ENCODE data around the gene LSG1. TPM values are rescaled to one million over a fixed set of nuclear protein-coding genes. Genes with fewer than 3 reads are reported as not detected.

Gene LSG1
- 21.0 TPM for polyA plus RNA-seq (2013, experiment 1 of 2)
- 19.0 TPM for polyA plus RNA-seq (2013, experiment 2 of 2)

DNA sequence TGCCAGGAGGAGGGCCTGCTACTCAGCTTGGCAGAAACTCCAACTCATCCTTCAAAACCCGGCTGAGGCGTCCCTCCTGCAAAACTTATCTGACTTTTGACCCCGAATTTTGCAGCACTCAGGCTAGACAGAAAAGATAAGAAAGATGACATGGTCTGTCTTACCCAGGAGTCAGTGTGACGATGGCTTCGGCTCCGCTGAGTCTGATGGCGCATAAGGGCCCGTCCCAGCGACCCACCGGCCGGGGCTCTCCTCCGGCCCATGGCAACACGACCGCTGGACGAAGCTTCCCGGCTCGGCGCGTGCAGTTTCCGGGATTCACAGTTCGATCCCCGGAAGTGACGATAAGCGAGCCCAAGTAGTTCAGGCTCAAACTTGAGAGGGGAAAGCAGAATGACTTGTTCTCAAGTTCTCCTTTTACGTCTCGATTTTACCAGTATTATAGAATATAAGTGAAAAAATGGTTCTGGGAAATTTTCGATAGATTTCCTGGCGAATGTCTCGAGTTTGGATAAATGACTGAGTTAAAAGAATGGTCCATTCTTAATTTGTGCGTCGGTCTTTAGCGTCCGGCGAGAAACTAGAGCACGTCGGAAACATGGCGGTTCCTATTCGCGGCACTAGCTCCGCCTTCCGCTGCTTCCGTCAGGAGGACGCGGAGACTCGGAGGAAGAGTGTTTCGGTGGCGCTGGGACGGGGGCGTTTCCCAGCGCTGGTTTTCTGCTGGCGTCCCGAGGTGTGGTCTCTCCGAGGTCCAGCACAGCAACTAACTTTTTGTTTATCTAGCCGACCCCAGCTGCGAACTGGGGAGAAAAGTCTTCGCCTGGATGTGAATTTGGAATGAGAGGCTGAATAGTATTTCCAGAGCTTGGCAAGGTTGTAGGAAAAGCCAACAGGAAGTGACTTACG lies at the start of gene LSG1:
LSG1 (minus strand) TSS at position 292 of the 909 bp plus-strand sequence; CDS start at position 263, 29 bp downstream.
- DNase-seq, result peak; percentile 97
- Histone ChIP-seq H3K4ac (ENCODE audit: low read depth in 1 of 2, low read length in 2 of 2) (peak within 1 kb of the TSS in 1 of 2 experiments; percentile 89), H2BK5ac (ENCODE audit: low read depth, low read length, poor library complexity, severe bottlenecking) (no peak within 1 kb of the TSS), H2BK12ac (ENCODE audit: low read length in 2 of 2) (no peak within 1 kb of the TSS), H3K79me1 (replicated peaks; ENCODE audit: low read length, poor library complexity, severe bottlenecking) (peaks cover 8% of the 10 kb centered on the region), H4K91ac (ENCODE audit: low read length) (no peak within 1 kb of the TSS), H3K18ac (ENCODE audit: low read depth in 1 of 2, low read length in 2 of 2) (peak within 1 kb of the TSS in 1 of 2 experiments; percentile 55), H3K9ac (ENCODE audit: low read length) (peak within 1 kb of the TSS; percentile 99), H3K27me3 (ENCODE audit: control insufficient read depth in 1 of 2, insufficient read depth in 1 of 2, low read length in 2 of 2) (peaks cover 6 to 13% of the 10 kb centered on the region in 2 experiments), H3K14ac (ENCODE audit: low read length in 2 of 2) (no peak within 1 kb of the TSS), H3K27ac (ENCODE audit: low read length, poor library complexity, severe bottlenecking) (peak within 1 kb of the TSS; percentile 89), H2AFZ (ENCODE audit: low read depth, low read length) (peak within 1 kb of the TSS; percentile 68), H3K4me1 (ENCODE audit: control insufficient read depth, insufficient read depth, low read depth, low read length) (no peaks in the 10 kb centered on the region), H2BK120ac (ENCODE audit: low read depth, low read length) (no peak within 1 kb of the TSS), H3K9me3 (ENCODE audit: control insufficient read depth, low read length) (no peaks in the 10 kb centered on the region), H2BK15ac (ENCODE audit: low read depth, poor library complexity, severe bottlenecking) (no peak within 1 kb of the TSS), H3K23ac (ENCODE audit: low read length in 2 of 2) (no peak within 1 kb of the TSS), H2AK5ac (ENCODE audit: low read length, severe bottlenecking) (no peak within 1 kb of the TSS), H3K36me3 (ENCODE audit: control insufficient read depth in 1 of 2, insufficient read depth in 2 of 2, low read depth in 1 of 2, low read length in 2 of 2) (peaks cover 0 to 23% of the 10 kb centered on the region in 2 experiments), H3K4me3 (ENCODE audit: insufficient read depth in 1 of 2, low read depth in 1 of 2, low read length in 2 of 2) (peak within 1 kb of the TSS; percentile 83 to 98), H4K8ac (ENCODE audit: low read length) (peak within 1 kb of the TSS; percentile 27), H3K4me2 (ENCODE audit: low read length, poor library complexity, severe bottlenecking) (peak within 1 kb of the TSS; percentile 78)
- 1% methylated on average over 56 of the region's 57 CpGs for WGBS

- H3K23ac ChIP-seq (ENCODE audit: low read length in 2 of 2), result no peak overlapping the region
- H3K27me3 ChIP-seq (ENCODE audit: control insufficient read depth in 1 of 2, insufficient read depth in 1 of 2, low read length in 2 of 2), result peaks cover 34 to 57% of the 10 kb centered on the region in 2 experiments
- no peaks in the 10 kb centered on the region for H3K79me1 ChIP-seq (replicated peaks; ENCODE audit: low read length, poor library complexity, severe bottlenecking)
- no peak overlapping the region for H3K4me3 ChIP-seq (ENCODE audit: insufficient read depth in 1 of 2, low read depth in 1 of 2, low read length in 2 of 2)
- no peak overlapping the region for H3K4ac ChIP-seq (ENCODE audit: low read depth in 1 of 2, low read length in 2 of 2)
- H3K27ac ChIP-seq (ENCODE audit: low read length, poor library complexity, severe bottlenecking), result no peak overlapping the region
- H2BK12ac ChIP-seq (ENCODE audit: low read length in 2 of 2), result no peak overlapping the region
- H3K9ac ChIP-seq (ENCODE audit: low read length), result no peak overlapping the region
- H2BK15ac ChIP-seq (ENCODE audit: low read depth, poor library complexity, severe bottlenecking), result no peak overlapping the region
- no peaks in the 10 kb centered on the region for H3K36me3 ChIP-seq (ENCODE audit: control insufficient read depth in 1 of 2, insufficient read depth in 2 of 2, low read depth in 1 of 2, low read length in 2 of 2)
- no peak for DNase-seq
- H3K9me3 ChIP-seq (ENCODE audit: control insufficient read depth, low read length), result peaks cover 3% of the 10 kb centered on the region
- no peaks in the 10 kb centered on the region for H3K4me1 ChIP-seq (ENCODE audit: control insufficient read depth, insufficient read depth, low read depth, low read length)
- H4K91ac ChIP-seq (ENCODE audit: low read length), result no peak overlapping the region
- H3K18ac ChIP-seq (ENCODE audit: low read depth in 1 of 2, low read length in 2 of 2), result no peak overlapping the region
- no peak overlapping the region for H2BK5ac ChIP-seq (ENCODE audit: low read depth, low read length, poor library complexity, severe bottlenecking)
- no peak overlapping the region for H2AK5ac ChIP-seq (ENCODE audit: low read length, severe bottlenecking)
- H4K8ac ChIP-seq (ENCODE audit: low read length), result no peak overlapping the region
- H3K4me2 ChIP-seq (ENCODE audit: low read length, poor library complexity, severe bottlenecking), result no peak overlapping the region
- H2AFZ ChIP-seq (ENCODE audit: low read depth, low read length), result no peak overlapping the region
- no peak overlapping the region for H2BK120ac ChIP-seq (ENCODE audit: low read depth, low read length)
- 85% methylated on average over 5 of the region's 6 CpGs for WGBS
- H3K14ac ChIP-seq (ENCODE audit: low read length in 2 of 2), result no peak overlapping the region
Measured at GRCh38 chr3:194720048-194720447, 48.1 kb upstream of the LSG1 start.

DNA sequence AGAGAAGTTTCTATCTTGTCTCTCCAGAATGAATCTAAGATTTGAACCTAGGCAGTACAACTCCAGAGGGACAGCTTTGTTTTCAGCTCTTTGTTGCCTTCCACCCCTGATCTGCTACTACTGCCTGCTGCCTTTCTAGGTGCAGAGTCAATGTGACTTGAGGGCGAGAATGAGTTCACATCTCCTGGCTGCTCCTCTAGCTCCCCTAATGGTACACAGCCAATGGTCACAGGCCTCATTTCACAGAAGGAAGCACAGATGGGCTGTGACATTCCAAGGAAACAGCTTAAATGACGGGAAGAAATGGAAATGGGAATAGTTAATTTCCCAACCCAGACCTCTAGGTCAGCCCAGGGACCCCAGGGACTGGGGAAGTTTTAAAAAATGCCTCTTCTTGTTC lies 46.1 kb upstream of the LSG1 start:
- no peaks in the 10 kb centered on the region for H3K4me1 ChIP-seq (ENCODE audit: control insufficient read depth, insufficient read depth, low read depth, low read length)
- H3K4ac ChIP-seq (ENCODE audit: low read depth in 1 of 2, low read length in 2 of 2), result no peak overlapping the region
- no peak overlapping the region for H3K23ac ChIP-seq (ENCODE audit: low read length in 2 of 2)
- H3K18ac ChIP-seq (ENCODE audit: low read depth in 1 of 2, low read length in 2 of 2), result no peak overlapping the region
- no peak overlapping the region for H3K9ac ChIP-seq (ENCODE audit: low read length)
- no peak overlapping the region for H2AK5ac ChIP-seq (ENCODE audit: low read length, severe bottlenecking)
- peaks cover 33 to 56% of the 10 kb centered on the region in 2 experiments for H3K27me3 ChIP-seq (ENCODE audit: control insufficient read depth in 1 of 2, insufficient read depth in 1 of 2, low read length in 2 of 2)
- no peak for DNase-seq
- no peak overlapping the region for H2BK5ac ChIP-seq (ENCODE audit: low read depth, low read length, poor library complexity, severe bottlenecking)
- H3K36me3 ChIP-seq (ENCODE audit: control insufficient read depth in 1 of 2, insufficient read depth in 2 of 2, low read depth in 1 of 2, low read length in 2 of 2), result no peaks in the 10 kb centered on the region
- H2BK12ac ChIP-seq (ENCODE audit: low read length in 2 of 2), result no peak overlapping the region
- 100% methylated on average over 2 of the region's 2 CpGs for WGBS
- H2BK15ac ChIP-seq (ENCODE audit: low read depth, poor library complexity, severe bottlenecking), result no peak overlapping the region
- no peak overlapping the region for H2AFZ ChIP-seq (ENCODE audit: low read depth, low read length)
- H2BK120ac ChIP-seq (ENCODE audit: low read depth, low read length), result no peak overlapping the region
- peaks cover 3% of the 10 kb centered on the region for H3K9me3 ChIP-seq (ENCODE audit: control insufficient read depth, low read length)
- no peak overlapping the region for H3K4me3 ChIP-seq (ENCODE audit: insufficient read depth in 1 of 2, low read depth in 1 of 2, low read length in 2 of 2)
- no peak overlapping the region for H3K4me2 ChIP-seq (ENCODE audit: low read length, poor library complexity, severe bottlenecking)
- H3K14ac ChIP-seq (ENCODE audit: low read length in 2 of 2), result no peak overlapping the region
- no peak overlapping the region for H4K91ac ChIP-seq (ENCODE audit: low read length)
- H3K27ac ChIP-seq (ENCODE audit: low read length, poor library complexity, severe bottlenecking), result no peak overlapping the region
- H4K8ac ChIP-seq (ENCODE audit: low read length), result no peak overlapping the region
- H3K79me1 ChIP-seq (replicated peaks; ENCODE audit: low read length, poor library complexity, severe bottlenecking), result no peaks in the 10 kb centered on the region

- no peaks in the 10 kb centered on the region for H3K79me1 ChIP-seq (replicated peaks; ENCODE audit: low read length, poor library complexity, severe bottlenecking)
- H3K4me3 ChIP-seq (ENCODE audit: insufficient read depth in 1 of 2, low read depth in 1 of 2, low read length in 2 of 2), result no peak overlapping the region
- no peak overlapping the region for H2BK15ac ChIP-seq (ENCODE audit: low read depth, poor library complexity, severe bottlenecking)
- no peak overlapping the region for H3K4me2 ChIP-seq (ENCODE audit: low read length, poor library complexity, severe bottlenecking)
- H2BK5ac ChIP-seq (ENCODE audit: low read depth, low read length, poor library complexity, severe bottlenecking), result no peak overlapping the region
- no peaks in the 10 kb centered on the region for H3K4me1 ChIP-seq (ENCODE audit: control insufficient read depth, insufficient read depth, low read depth, low read length)
- 88% methylated on average over 8 of the region's 8 CpGs for WGBS
- H2AK5ac ChIP-seq (ENCODE audit: low read length, severe bottlenecking), result no peak overlapping the region
- H3K14ac ChIP-seq (ENCODE audit: low read length in 2 of 2), result no peak overlapping the region
- H3K9me3 ChIP-seq (ENCODE audit: control insufficient read depth, low read length), result peaks cover 3% of the 10 kb centered on the region
- H3K27me3 ChIP-seq (ENCODE audit: control insufficient read depth in 1 of 2, insufficient read depth in 1 of 2, low read length in 2 of 2), result peaks cover 23 to 48% of the 10 kb centered on the region in 2 experiments
- no peak overlapping the region for H3K18ac ChIP-seq (ENCODE audit: low read depth in 1 of 2, low read length in 2 of 2)
- no peak overlapping the region for H2BK12ac ChIP-seq (ENCODE audit: low read length in 2 of 2)
- H4K8ac ChIP-seq (ENCODE audit: low read length), result no peak overlapping the region
- H2AFZ ChIP-seq (ENCODE audit: low read depth, low read length), result no peak overlapping the region
- no peak overlapping the region for H4K91ac ChIP-seq (ENCODE audit: low read length)
- DNase-seq, result peak; percentile 40
- H3K23ac ChIP-seq (ENCODE audit: low read length in 2 of 2), result no peak overlapping the region
- H3K9ac ChIP-seq (ENCODE audit: low read length), result no peak overlapping the region
- no peak overlapping the region for H3K4ac ChIP-seq (ENCODE audit: low read depth in 1 of 2, low read length in 2 of 2)
- no peak overlapping the region for H2BK120ac ChIP-seq (ENCODE audit: low read depth, low read length)
- no peak overlapping the region for H3K27ac ChIP-seq (ENCODE audit: low read length, poor library complexity, severe bottlenecking)
- H3K36me3 ChIP-seq (ENCODE audit: control insufficient read depth in 1 of 2, insufficient read depth in 2 of 2, low read depth in 1 of 2, low read length in 2 of 2), result no peaks in the 10 kb centered on the region
Measured at GRCh38 chr3:194715022-194715800, 43.2 kb upstream of the LSG1 start.
